GM04504 (cell line): Measurements from ENCODE around the gene GPR180.

ENCODE experiments used
- DNase-seq: peaks from one replicate; pipeline ENCODE4 v3.0.0-alpha.2; 2012; ENCODE audit warnings: low read depth

The GPR180 gene

GRCh38 chr13:94656176-94656575, 54.5 kb downstream of the GPR180 start:
- no peak for DNase-seq

GRCh38 chr13:94656766-94657165, 55.1 kb downstream of the GPR180 start:
- DNase-seq, result peak; percentile 92

- DNase-seq, result no peak
These were observed 55.5 kb downstream of the GPR180 start for GRCh38 chr13:94657167-94657566.

DNA sequence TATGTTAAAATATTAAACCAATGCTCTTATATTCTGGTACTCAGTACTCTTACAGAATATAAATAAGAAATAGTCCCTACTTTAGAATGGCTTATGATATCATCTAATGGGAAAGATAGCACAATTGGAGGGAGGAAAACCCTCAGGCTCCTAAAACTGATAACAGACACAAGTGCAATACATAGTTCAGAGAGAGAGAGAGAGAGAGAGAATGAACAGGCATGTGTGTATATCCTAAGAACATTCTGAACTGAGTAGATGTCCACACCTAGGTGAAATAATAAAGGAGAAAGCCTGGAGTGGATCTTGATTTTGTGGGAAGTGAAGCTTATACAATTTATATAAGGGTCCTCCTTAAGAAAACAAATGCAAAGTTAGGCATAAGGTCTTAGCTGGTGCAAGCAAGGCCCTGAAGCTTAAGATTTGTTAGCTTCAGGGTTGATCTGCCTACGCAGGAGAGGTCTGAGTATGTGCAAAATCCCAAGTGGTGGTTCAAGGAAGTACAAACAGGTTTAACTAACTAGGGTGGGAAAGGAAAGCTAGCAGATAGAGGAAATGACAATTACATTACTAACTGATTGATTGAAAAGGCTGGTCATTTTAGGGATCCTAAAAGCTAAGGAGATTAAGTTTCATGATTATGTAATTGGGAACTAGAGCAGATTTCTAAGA, 57.4 kb downstream of the GPR180 start:
- DNase-seq, result no peak

DNA sequence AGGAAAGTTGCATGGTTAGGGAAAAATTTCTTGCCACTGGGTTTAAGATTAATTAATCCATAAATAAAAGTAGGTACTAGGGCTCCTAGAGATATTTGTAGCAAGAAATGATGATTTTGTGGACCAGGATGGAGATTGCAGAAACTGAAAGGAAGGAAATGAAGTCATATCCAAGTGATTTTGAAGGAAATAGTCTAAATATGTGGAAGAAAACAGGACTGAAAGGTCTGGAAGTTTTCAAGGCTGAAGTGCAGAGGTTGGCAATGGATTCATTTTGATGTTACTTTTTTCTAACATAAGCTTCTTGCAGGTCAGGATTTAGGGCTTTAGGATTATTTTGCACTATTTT, 57.9 kb downstream of the GPR180 start:
- DNase-seq, result no peak

- no peak for DNase-seq
These were observed 59.2 kb downstream of the GPR180 start for GRCh38 chr13:94660695-94661326.

GRCh38 chr13:94661406-94661805, 59.7 kb downstream of the GPR180 start:
- no peak for DNase-seq

- DNase-seq, result no peak
These were observed 60.8 kb downstream of the GPR180 start for GRCh38 chr13:94662274-94662945.

DNA sequence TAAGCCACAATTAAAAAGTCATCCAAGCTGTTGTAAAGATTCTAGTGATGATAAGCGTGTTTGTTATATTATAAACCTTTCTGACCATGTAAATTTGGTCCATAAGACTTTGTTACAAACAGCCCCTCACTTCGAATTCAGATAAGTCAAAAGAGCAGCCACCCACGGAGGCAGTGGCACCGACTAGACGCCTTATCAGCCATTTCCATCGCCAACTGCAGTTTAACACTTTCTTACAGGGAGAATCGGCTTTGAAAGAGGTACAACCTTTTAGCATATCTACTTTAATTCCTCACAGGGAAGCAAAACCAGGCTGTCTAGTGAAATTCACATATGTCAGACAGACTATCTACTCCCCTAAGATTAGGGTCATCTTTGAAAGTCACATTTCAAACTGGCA, 63.2 kb downstream of the GPR180 start:
- DNase-seq, result no peak

GRCh38 chr13:94666065-94666464, 64.4 kb downstream of the GPR180 start:
- no peak for DNase-seq

GRCh38 chr13:94667190-94667589, 65.5 kb downstream of the GPR180 start:
- no peak for DNase-seq

GRCh38 chr13:94672400-94672799, 70.7 kb downstream of the GPR180 start:
- DNase-seq, result no peak

GRCh38 chr13:94673851-94674250, 72.2 kb downstream of the GPR180 start:
- DNase-seq, result no peak

GRCh38 chr13:94674609-94675348, 73.1 kb downstream of the GPR180 start:
- DNase-seq, result no peak

DNA sequence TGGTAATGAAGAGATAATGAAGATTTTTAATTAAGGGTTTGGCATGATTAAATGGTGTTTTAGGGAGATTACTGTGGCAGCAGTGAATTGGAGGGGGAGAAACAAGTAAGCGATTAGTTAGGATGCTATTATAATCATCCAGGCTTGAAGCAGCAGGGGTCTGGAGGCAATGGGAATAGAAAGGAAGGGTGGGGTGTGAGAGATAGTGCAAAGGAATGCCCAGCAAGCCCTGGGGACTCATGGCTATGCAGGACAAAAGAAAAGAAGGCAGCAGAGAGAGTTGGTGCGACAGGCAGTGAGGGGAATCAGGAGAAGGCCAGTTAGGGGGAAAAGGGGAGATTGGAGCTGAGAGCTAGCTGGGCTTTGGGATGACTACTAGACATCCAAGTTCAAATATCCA, 76.1 kb downstream of the GPR180 start:
- no peak for DNase-seq

DNA sequence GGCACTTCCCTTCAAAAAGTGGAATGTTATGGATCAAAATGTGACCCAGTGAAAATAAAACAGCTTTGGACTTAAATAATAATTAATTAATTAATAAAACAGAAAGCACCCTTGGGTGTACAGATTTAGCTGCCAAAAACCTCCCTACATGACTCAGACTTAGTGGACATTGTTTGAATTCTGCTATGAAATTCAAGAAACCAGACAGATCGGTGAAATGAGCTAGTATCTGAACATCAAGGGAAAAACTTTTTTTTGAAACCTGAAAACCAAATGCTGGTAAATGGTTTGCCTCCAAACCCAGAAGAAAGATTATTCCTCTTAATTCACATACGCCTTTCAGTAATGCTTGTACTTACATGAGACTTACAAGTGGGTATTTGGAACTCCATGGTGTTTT, 77.2 kb downstream of the GPR180 start:
- DNase-seq, result no peak

DNA sequence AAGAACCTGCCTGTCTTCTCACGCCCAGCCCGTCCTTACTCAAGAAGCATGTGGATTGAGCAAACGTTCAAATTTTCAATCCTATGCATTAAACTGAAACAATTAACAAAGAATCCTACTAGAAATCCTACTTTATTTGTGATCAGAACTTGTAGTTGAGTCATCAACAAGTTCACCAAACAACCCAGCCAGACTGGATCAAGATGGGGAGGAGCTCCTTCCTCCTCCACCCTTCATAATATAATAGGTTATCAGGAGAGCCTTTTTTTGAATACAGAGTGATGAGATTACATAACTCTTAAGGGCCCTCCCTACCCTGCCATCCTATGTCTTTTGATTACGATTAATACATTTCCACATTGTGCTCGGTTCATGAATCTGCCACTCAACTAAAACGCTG, 78.0 kb downstream of the GPR180 start:
- no peak for DNase-seq

DNA sequence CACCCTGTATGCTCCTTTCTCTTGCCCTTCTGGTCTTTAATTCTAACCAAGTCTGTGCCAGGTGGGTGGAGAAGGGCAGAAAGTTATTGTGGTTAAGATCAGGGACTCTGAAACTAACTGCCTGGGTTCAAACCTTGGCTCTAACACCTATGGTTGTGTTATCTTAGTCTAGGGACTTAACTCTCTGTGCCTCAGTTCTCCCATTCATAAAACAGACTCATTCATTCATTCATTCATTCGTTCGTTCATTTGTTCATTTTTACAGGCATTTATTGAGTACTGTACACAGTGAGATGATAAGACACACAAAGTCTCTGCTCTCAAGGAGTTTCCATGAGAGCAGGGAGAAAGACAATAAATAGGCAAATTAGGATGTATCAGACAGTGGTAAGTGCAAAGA, 80.6 kb downstream of the GPR180 start:
- DNase-seq, result no peak

- DNase-seq, result no peak
These were observed 81.8 kb downstream of the GPR180 start for GRCh38 chr13:94683409-94683808.
